Endothelial cell of umbilical vein (primary cell): ENCODE data around the gene ST6GALNAC4. TPM values are rescaled to one million over a fixed set of nuclear protein-coding genes. Genes with fewer than 3 reads are reported as not detected.

ENCODE experiments used
- BruUV-seq: library from RNA; stranded (reverse); fragments of 400-500 nt; replicated peaks from 2 replicates; lab custom pipeline; 2021; lab: Mats Ljungman, UMichigan
- CTCF ChIA-PET: fragments of 300-600, 350-600 bp; sonication (Branson Sonifier 250); formaldehyde crosslinking; loops from one replicate; lab custom pipeline; 2021; ENCODE audit warnings: antibody characterized with exemption, inconsistent platforms; lab: Charles Lee
- POLR2A ChIA-PET: fragments of 300-600, 350-600 bp; sonication (Branson Sonifier 250); formaldehyde crosslinking; loops from one replicate; lab custom pipeline; 2021; ENCODE audit warnings: antibody characterized with exemption, inconsistent platforms; lab: Charles Lee
- DNase-seq: peaks from one replicate; pipeline ENCODE4 v3.0.0-alpha.2; 2011; ENCODE audit warnings: low read depth, low spot score
- FAIRE-seq: peaks from 2 replicates; lab custom pipeline; 2011; peaks lifted over from hg19 to GRCh38; lab: Jason Lieb, UNC
- H2AFZ ChIP-seq: 2 replicates; pipeline ENCODE4 v1.6.0; 2012; ENCODE audit warnings: low read depth, low read length, control low read depth, inconsistent platforms
- H3K27ac ChIP-seq: 2 replicates; pipeline ENCODE4 v1.5.1; 2011; ENCODE audit warnings: low read depth, mild to moderate bottlenecking, control low read depth, low read length, moderate library complexity; ENCODE audit not compliant: insufficient read depth
- H3K27me3 ChIP-seq, 2 experiments: 2 replicates each; pipeline versions ENCODE4 v1.6.0 to v1.6.1; 2011; ENCODE audit warnings: low read length in 2 of 2, mixed read lengths in 1 of 2; ENCODE audit not compliant: control insufficient read depth in 2 of 2, insufficient read depth in 2 of 2
- H3K36me3 ChIP-seq, 2 experiments: 2 replicates in 1 of 2; 3 replicates in 1 of 2; pipeline ENCODE4 v1.5.1; 2011; ENCODE audit warnings: low read length in 2 of 2, mild to moderate bottlenecking in 1 of 2, moderate library complexity in 1 of 2; ENCODE audit not compliant: control insufficient read depth in 2 of 2, insufficient read depth in 2 of 2; ENCODE audit errors: extremely low read depth in 1 of 2
- H3K4me1 ChIP-seq: 3 replicates; pipeline ENCODE4 v1.5.1; 2011; ENCODE audit warnings: mild to moderate bottlenecking, low read length; ENCODE audit not compliant: control insufficient read depth, insufficient read depth; ENCODE audit errors: extremely low read depth
- H3K4me2 ChIP-seq: 2 replicates; pipeline ENCODE4 v1.6.1; 2011; ENCODE audit warnings: low read length, control low read depth, mixed read lengths; ENCODE audit not compliant: insufficient read depth
- H3K4me3 ChIP-seq, 3 experiments: fragments of 200-600 bp in 1 of 3; sonication (generic), shearing (Covaris generic) in 1 of 3; replicated peaks in 1 of 3; 2 replicates each; pipeline ENCODE4 v1.5.1; 2011 to 2016; ENCODE audit warnings: control low read depth in 3 of 3, low read length in 3 of 3, mild to moderate bottlenecking in 2 of 3, inconsistent platforms in 1 of 3, low read depth in 1 of 3, moderate library complexity in 1 of 3; ENCODE audit not compliant: insufficient read depth in 1 of 3
- H3K79me2 ChIP-seq: 2 replicates; pipeline ENCODE4 v1.6.0; 2012; ENCODE audit warnings: low read length, inconsistent platforms; ENCODE audit not compliant: control insufficient read depth, insufficient read depth
- H3K9ac ChIP-seq: replicated peaks from 2 replicates; pipeline ENCODE3; 2011; ENCODE audit warnings: low read length, control low read depth; ENCODE audit not compliant: insufficient read depth; ENCODE audit errors: extremely low read depth
- H3K9me1 ChIP-seq: replicated peaks from 3 replicates; pipeline ENCODE4 v1.6.0; 2011; ENCODE audit warnings: mild to moderate bottlenecking, low read length; ENCODE audit not compliant: control insufficient read depth, insufficient read depth; ENCODE audit errors: extremely low read depth
- H3K9me3 ChIP-seq: replicated peaks from 2 replicates; pipeline ENCODE4 v1.5.1; 2012; ENCODE audit warnings: low read length, inconsistent platforms; ENCODE audit not compliant: control insufficient read depth, insufficient read depth
- H4K20me1 ChIP-seq: replicated peaks from 2 replicates; pipeline ENCODE3; 2011; ENCODE audit warnings: mild to moderate bottlenecking, low read length; ENCODE audit not compliant: control insufficient read depth, insufficient read depth; ENCODE audit errors: extremely low read depth
- CTCF ChIP-seq, 2 donors: IDR thresholded peaks; 1 replicate in 1 of 2; 2 replicates in 1 of 2; pipeline ENCODE4 v1.5.1; 2011; ENCODE audit warnings: low read length in 2 of 2, mild to moderate bottlenecking in 2 of 2, moderate library complexity in 2 of 2, control low read depth in 1 of 2, inconsistent platforms in 1 of 2, low read depth in 1 of 2; ENCODE audit not compliant: insufficient read depth in 1 of 2; ENCODE audit errors: extremely low read depth in 1 of 2
- GATA2 ChIP-seq: IDR thresholded peaks from 2 replicates; pipeline ENCODE4 v1.7.0; 2011; ENCODE audit warnings: low read depth, mild to moderate bottlenecking, moderate library complexity, mixed read lengths, low read length; ENCODE audit not compliant: insufficient read length, insufficient read depth
- JUN ChIP-seq: IDR thresholded peaks from 2 replicates; pipeline ENCODE4 v1.6.1; 2011; ENCODE audit warnings: borderline replicate concordance, low read depth; ENCODE audit not compliant: insufficient read length, insufficient read depth
- MAX ChIP-seq: IDR thresholded peaks from 2 replicates; pipeline ENCODE4 v1.6.1; 2011; ENCODE audit not compliant: insufficient read depth, insufficient read length
- POLR2A ChIP-seq: IDR thresholded peaks from 2 replicates; pipeline ENCODE4 v1.6.1; 2012; ENCODE audit warnings: low read depth, mild to moderate bottlenecking, control low read depth, low read length
- dilution Hi-C: fragments of 300-500 bp; cut with MboI; formaldehyde crosslinking; loops from one replicate; pipeline ENCODE4 v1.15.0; 2019; ENCODE audit warnings: low sequenced_read_pairs; ENCODE audit not compliant: extremely low pct_ligation_motif_present
- intact Hi-C: fragments of 100-400 bp; cut with micrococcal nuclease; formaldehyde crosslinking; loops from one replicate; pipeline ENCODE4 v1.10.0; 2022
- polyA plus RNA-seq, 4 experiments: library from polyadenylated mRNA; depleted of rRNA in 3 of 4; stranded (reverse) in 3 of 4; unstranded in 1 of 4; fragments of >200 nt; gene quantifications; 2 replicates each; pipeline versions ENCODE4 v1.2.1 to v1.2.3, GENCODE V29; 2011 to 2012; ENCODE audit warnings: missing spikeins in 1 of 4
- total RNA-seq: library from RNA; stranded (reverse); gene quantifications from 2 replicates; pipeline ENCODE4 v1.2.3, GENCODE V29; 2021

Gene ST6GALNAC4
- total and polyA plus RNA-seq, 2 donors (not counting 3 experiments of a cell fraction or from before 2014, with no cell fraction given): 45.9 to 85.3 TPM

- H3K36me3 ChIP-seq: peaks cover 0 to 3% of the 10 kb centered on the region in 2 experiments
- no peak for DNase-seq
- no peaks in the 10 kb centered on the region for H3K9me1 ChIP-seq
- H3K79me2 ChIP-seq: peaks cover 21% of the 10 kb centered on the region
- H3K9me3 ChIP-seq: no peaks in the 10 kb centered on the region
- peak overlapping the region in 1 of 3 experiments; percentile 79 for H3K4me3 ChIP-seq
- BruUV-seq: no TSS peak
- no peaks in the 10 kb centered on the region for H4K20me1 ChIP-seq
- intact Hi-C loops: no loop called here
- no peak overlapping the region for H2AFZ ChIP-seq
- CTCF ChIA-PET: no interaction called here
- H3K9ac ChIP-seq: no peak overlapping the region
- dilution Hi-C loops: no loop called here
- no peaks in the 10 kb centered on the region for H3K27me3 ChIP-seq
- TF ChIP-seq MAX (no peak), JUN (no peak), POLR2A (no peak), CTCF (IDR thresholded peaks at IDR 0.05; ENCODE audit: extremely low read depth in 1 of 2, insufficient read depth in 1 of 2, low read depth in 1 of 2, low read length in 2 of 2) (no peak), GATA2 (no peak)
- no peak overlapping the region for H3K27ac ChIP-seq
- POLR2A ChIA-PET: no interaction called here
- H3K4me1 ChIP-seq: peaks cover 25% of the 10 kb centered on the region
- peak; percentile 47 for FAIRE-seq
- H3K4me2 ChIP-seq: peak overlapping the region; percentile 74
Observed at GRCh38 chr9:127936347-127936852, 19.6 kb upstream of the ST6GALNAC4 start.
